IPS-15b (cell line): Measurements from ENCODE around the gene DCAF5.

Experiments
- H3K27me3 ChIP-seq: one replicate; pipeline ENCODE4 v1.6.1; 2013; ENCODE audit warnings: low read length; ENCODE audit not compliant: control insufficient read depth, insufficient read depth
- H3K36me3 ChIP-seq: one replicate; pipeline ENCODE4 v1.6.1; 2013; ENCODE audit warnings: low read length; ENCODE audit not compliant: control insufficient read depth, insufficient read depth
- H3K4me1 ChIP-seq: one replicate; pipeline ENCODE4 v1.6.1; 2013; ENCODE audit warnings: mild to moderate bottlenecking, low read length; ENCODE audit not compliant: control insufficient read depth, insufficient read depth
- H3K4me3 ChIP-seq: one replicate; pipeline ENCODE4 v1.5.1; 2013; ENCODE audit warnings: low read depth, low read length
- H3K9ac ChIP-seq: one replicate; pipeline ENCODE4 v1.6.1; 2013; ENCODE audit warnings: low read depth, mild to moderate bottlenecking, low read length
- H3K9me3 ChIP-seq: one replicate; pipeline ENCODE4 v1.6.1; 2013; ENCODE audit warnings: mild to moderate bottlenecking, low read length; ENCODE audit not compliant: control insufficient read depth, insufficient read depth

Gene DCAF5

GRCh38 chr14:69059658-69060623 lies 93.0 kb downstream of the DCAF5 start:
- Histone ChIP-seq H3K4me3 (no peak overlapping the region), H3K27me3 (no peaks in the 10 kb centered on the region), H3K9me3 (no peaks in the 10 kb centered on the region), H3K4me1 (peaks cover 10% of the 10 kb centered on the region), H3K36me3 (peaks cover 12% of the 10 kb centered on the region), H3K9ac (no peak overlapping the region)

GRCh38 chr14:69055999-69056788 lies 96.7 kb downstream of the DCAF5 start:
- Histone ChIP-seq H3K4me3 (no peak overlapping the region), H3K27me3 (no peaks in the 10 kb centered on the region), H3K9ac (no peak overlapping the region), H3K36me3 (peaks cover 18% of the 10 kb centered on the region), H3K9me3 (no peaks in the 10 kb centered on the region), H3K4me1 (peaks cover 13% of the 10 kb centered on the region)

GRCh38 chr14:69055125-69055524 lies 97.8 kb downstream of the DCAF5 start:
- Histone ChIP-seq H3K27me3 (no peaks in the 10 kb centered on the region), H3K4me1 (peaks cover 24% of the 10 kb centered on the region), H3K36me3 (peaks cover 17% of the 10 kb centered on the region), H3K4me3 (no peak overlapping the region), H3K9ac (no peak overlapping the region), H3K9me3 (no peaks in the 10 kb centered on the region)

- Histone ChIP-seq H3K4me3 (no peak overlapping the region), H3K27me3 (no peaks in the 10 kb centered on the region), H3K36me3 (peaks cover 17% of the 10 kb centered on the region), H3K4me1 (peaks cover 31% of the 10 kb centered on the region), H3K9ac (no peak overlapping the region), H3K9me3 (no peaks in the 10 kb centered on the region)
Measured at GRCh38 chr14:69054030-69054429, 98.9 kb downstream of the DCAF5 start.

- Histone ChIP-seq H3K4me3 (no peak overlapping the region), H3K9ac (no peak overlapping the region), H3K36me3 (peaks cover 17% of the 10 kb centered on the region), H3K9me3 (no peaks in the 10 kb centered on the region), H3K27me3 (no peaks in the 10 kb centered on the region), H3K4me1 (peaks cover 31% of the 10 kb centered on the region)
Measured at GRCh38 chr14:69052181-69052601, 100.7 kb downstream of the DCAF5 start.

GRCh38 chr14:69050240-69051184 lies 102.4 kb downstream of the DCAF5 start:
- Histone ChIP-seq H3K27me3 (no peaks in the 10 kb centered on the region), H3K4me3 (no peak overlapping the region), H3K36me3 (peaks cover 17% of the 10 kb centered on the region), H3K9ac (no peak overlapping the region), H3K9me3 (no peaks in the 10 kb centered on the region), H3K4me1 (peaks cover 29% of the 10 kb centered on the region)

- Histone ChIP-seq H3K9ac (no peak overlapping the region), H3K4me1 (peaks cover 36% of the 10 kb centered on the region), H3K27me3 (no peaks in the 10 kb centered on the region)
Measured at GRCh38 chr14:69049675-69050074, 103.2 kb downstream of the DCAF5 start.

GRCh38 chr14:69048456-69048855 lies 104.5 kb downstream of the DCAF5 start:
- Histone ChIP-seq H3K27me3 (no peaks in the 10 kb centered on the region), H3K4me1 (peaks cover 37% of the 10 kb centered on the region), H3K36me3 (no peaks in the 10 kb centered on the region), H3K9ac (no peak overlapping the region), H3K9me3 (no peaks in the 10 kb centered on the region), H3K4me3 (no peak overlapping the region)

More at GRCh38 chr14:69049675-69050074, 103.2 kb downstream of the DCAF5 start:
- Histone ChIP-seq H3K36me3 (peaks cover 9% of the 10 kb centered on the region), H3K4me3 (no peak overlapping the region), H3K9me3 (no peaks in the 10 kb centered on the region)

GRCh38 chr14:69047255-69047654 lies 105.7 kb downstream of the DCAF5 start:
- Histone ChIP-seq H3K36me3 (no peaks in the 10 kb centered on the region), H3K4me3 (no peak overlapping the region), H3K9ac (no peak overlapping the region), H3K4me1 (peaks cover 38% of the 10 kb centered on the region), H3K9me3 (no peaks in the 10 kb centered on the region), H3K27me3 (no peaks in the 10 kb centered on the region)

- H3K9ac ChIP-seq = no peak overlapping the region
- no peaks in the 10 kb centered on the region for H3K27me3 ChIP-seq
- H3K4me3 ChIP-seq = no peak overlapping the region
- H3K36me3 ChIP-seq = no peaks in the 10 kb centered on the region
- H3K9me3 ChIP-seq = no peaks in the 10 kb centered on the region
- peaks cover 38% of the 10 kb centered on the region for H3K4me1 ChIP-seq
Measured at GRCh38 chr14:69046476-69046860, 106.5 kb downstream of the DCAF5 start.

- no peaks in the 10 kb centered on the region for H3K9me3 ChIP-seq
- H3K27me3 ChIP-seq = no peaks in the 10 kb centered on the region
- H3K36me3 ChIP-seq = no peaks in the 10 kb centered on the region
- no peak overlapping the region for H3K9ac ChIP-seq
- H3K4me3 ChIP-seq = no peak overlapping the region
- peaks cover 33% of the 10 kb centered on the region for H3K4me1 ChIP-seq
Measured at GRCh38 chr14:69045857-69046475, 107.0 kb downstream of the DCAF5 start.
